ENCODE measurements around the gene ZNF780A.
"Not testable (repeated sequence)": the region's sequence is repeated elsewhere in the genome, so short reads cannot be mapped to it uniquely, and the experiment has no call there.

GRCh38 chr19:40114119-40114518, 23.4 kb upstream of the ZNF780A start:
- TF ChIP-seq, protein P1, sequence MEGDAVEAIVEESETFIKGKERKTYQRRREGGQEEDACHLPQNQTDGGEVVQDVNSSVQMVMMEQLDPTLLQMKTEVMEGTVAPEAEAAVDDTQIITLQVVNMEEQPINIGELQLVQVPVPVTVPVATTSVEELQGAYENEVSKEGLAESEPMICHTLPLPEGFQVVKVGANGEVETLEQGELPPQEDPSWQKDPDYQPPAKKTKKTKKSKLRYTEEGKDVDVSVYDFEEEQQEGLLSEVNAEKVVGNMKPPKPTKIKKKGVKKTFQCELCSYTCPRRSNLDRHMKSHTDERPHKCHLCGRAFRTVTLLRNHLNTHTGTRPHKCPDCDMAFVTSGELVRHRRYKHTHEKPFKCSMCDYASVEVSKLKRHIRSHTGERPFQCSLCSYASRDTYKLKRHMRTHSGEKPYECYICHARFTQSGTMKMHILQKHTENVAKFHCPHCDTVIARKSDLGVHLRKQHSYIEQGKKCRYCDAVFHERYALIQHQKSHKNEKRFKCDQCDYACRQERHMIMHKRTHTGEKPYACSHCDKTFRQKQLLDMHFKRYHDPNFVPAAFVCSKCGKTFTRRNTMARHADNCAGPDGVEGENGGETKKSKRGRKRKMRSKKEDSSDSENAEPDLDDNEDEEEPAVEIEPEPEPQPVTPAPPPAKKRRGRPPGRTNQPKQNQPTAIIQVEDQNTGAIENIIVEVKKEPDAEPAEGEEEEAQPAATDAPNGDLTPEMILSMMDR (IDR thresholded peaks at IDR 0.05): not testable (repeated sequence)
- TF ChIP-seq POLR2A (IDR thresholded peaks at IDR 0.05): not testable (repeated sequence)
